GM21717 (cell line): Measurements from ENCODE around the gene CXCL9.
"Not testable (repeated sequence)": the region's sequence is repeated elsewhere in the genome, so short reads cannot be mapped to it uniquely, and the experiment has no call there.

Source experiments
- ATAC-seq: cut with Tn5 transposase; IDR thresholded peaks from one replicate; pipeline ENCODE4 v1.9.1; 2021; ENCODE audit warnings: mild to moderate bottlenecking, moderate library complexity; ENCODE audit not compliant: unreplicated experiment

CXCL9 gene

DNA sequence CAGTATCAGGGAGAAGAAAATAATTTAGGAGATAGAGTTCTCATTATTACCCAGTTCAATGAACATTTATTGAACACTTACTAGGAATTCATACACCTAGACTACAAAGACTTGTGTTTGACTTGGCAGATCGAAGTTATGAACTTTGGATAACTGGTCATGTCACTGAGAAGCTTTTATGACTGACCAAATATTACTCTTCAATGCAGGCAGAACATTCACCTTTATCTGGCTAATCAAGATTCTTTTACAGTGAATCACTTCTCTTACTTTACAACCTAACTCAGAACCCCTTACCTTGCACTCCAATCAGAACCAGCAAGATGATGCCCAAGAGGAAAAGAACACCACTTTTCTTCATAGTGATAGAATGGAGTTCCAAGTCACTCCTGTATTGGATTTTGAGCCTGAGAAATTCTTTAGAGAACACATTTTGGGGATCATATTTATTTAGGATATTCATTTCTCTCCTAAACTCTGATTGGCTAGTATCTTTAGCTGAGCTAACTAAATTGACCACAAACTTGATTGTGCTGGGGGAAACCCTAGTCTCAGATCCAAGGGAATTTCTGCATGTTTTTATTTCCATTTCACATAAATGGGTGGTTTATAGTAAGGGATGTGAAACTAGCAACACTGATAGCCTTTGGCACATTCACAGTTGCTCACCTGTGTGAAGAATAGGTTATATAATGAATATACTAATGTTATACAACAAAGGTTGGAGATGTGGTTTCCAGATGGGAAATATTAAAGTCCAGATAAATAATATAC is at the start of gene CXCL9:
Gene CXCL9 (minus strand): TSS at position 421 of the 774 bp plus-strand sequence. CDS start 60 bp downstream, at position 361.
- ATAC-seq, result no peak

DNA sequence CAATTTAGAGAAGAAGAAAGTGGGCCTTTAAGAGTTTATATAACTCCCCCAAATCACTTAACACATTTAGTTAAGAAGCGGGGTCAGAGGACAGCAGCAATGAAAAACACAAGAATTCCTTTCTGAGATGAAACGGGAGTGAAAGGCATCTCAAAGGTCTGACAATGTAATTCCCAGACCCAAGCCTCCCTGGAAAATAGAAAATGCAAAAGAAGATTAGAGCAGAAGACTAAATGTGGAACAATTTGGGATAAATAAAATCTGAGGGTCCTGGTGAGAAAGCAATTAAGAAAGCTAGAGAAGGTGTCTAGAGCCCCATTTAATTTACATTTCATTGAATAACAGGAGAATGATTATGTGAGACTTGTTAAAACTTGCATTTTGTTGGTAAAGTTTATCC is 48.1 kb upstream of the CXCL9 start:
- no peak for ATAC-seq

DNA sequence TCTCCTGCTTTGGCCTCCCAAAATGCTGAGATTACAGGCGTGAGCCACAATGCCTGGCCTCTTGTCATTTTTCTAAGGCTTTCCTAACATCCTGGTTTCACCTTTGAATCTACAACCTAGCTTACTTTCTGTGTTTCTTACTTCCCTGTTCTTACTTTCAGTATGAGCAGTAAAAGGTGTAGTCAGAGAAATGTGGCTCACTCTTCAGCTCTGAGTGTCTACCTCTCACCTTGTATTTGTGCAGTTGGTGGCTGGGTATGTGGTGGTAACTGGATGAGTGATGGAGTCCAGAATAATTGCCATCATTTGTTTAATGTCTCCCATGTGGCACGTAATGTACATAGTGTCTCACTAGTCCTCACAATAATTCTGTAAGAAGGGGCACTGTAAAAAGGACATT is 47.7 kb upstream of the CXCL9 start:
- peak; percentile 97 for ATAC-seq

DNA sequence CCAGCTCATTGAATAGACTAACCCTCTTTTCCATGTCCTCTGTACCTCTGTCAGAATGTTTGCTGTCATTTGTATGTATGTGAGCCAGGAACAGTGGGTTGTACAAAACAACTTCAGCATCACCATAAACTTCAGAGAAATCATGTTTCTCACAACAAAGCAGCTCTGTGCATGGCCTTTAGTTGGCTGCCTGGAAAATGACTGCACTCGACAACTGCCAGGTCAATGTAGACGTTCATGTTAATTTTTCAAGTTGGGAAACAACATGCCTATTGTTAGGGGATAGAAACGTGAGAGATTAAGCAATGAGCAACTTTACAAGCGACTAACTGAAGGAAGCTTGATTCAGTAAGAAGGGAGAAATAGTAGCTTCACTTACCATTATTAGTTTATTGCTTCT is 46.4 kb upstream of the CXCL9 start:
- ATAC-seq, result no peak

- ATAC-seq, result not testable (repeated sequence)
These were observed 43.3 kb upstream of the CXCL9 start for GRCh38 chr4:76050560-76051050.

GRCh38 chr4:76049860-76050416 is 42.6 kb upstream of the CXCL9 start:
- ATAC-seq, result not testable (repeated sequence)

DNA sequence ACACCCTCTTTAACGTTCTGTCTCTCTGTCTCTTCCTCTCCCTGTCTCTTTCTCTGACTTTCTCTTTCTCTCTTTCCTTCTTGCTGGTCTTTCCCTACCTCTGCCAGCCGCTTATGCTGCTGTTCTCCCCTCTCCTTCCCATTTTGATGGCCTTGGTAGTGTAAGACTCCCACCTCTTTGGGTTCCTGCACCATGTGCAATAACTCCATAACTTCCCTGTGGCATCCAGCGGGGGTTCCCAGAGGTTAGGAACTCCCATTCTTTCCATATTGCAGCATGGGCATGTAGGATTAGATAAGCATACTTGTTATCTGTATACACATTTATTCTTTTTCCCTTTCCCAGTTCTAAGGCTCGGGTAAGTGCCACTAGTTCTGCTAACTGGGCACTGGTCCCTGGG is 37.4 kb upstream of the CXCL9 start:
- ATAC-seq, result not testable (repeated sequence)

- ATAC-seq, result not testable (repeated sequence)
These were observed 36.0 kb upstream of the CXCL9 start for GRCh38 chr4:76043306-76043705.

GRCh38 chr4:76042241-76042998 is 35.1 kb upstream of the CXCL9 start:
- ATAC-seq, result not testable (repeated sequence)

GRCh38 chr4:76036855-76037254 is 29.5 kb upstream of the CXCL9 start:
- ATAC-seq, result no peak

- ATAC-seq, result no peak
These were observed 28.6 kb upstream of the CXCL9 start, which contains the start of gene CXCL11 for GRCh38 chr4:76035799-76036380. TSS of gene CXCL11 (minus strand) at chr4:76036070. CDS start at chr4:76035987, 83 bp downstream.

DNA sequence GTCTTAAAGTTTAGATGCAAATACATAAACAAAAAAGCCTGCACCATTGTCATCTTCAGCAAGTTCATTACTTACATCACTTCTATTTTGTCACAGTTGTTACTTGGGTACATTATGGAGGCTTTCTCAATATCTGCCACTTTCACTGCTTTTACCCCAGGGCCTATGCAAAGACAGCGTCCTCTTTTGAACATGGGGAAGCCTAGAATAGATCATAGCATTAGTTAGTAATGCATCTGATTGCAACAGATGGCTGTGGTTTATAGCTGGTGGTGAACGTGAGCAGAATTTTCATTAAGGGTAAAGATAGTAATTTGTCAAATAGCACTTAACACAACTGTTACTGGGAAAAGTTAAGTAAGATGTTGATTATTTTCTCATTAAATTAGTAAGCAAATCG is 27.8 kb upstream of the CXCL9 start:
- ATAC-seq, result no peak

GRCh38 chr4:76029300-76029699 is 22.0 kb upstream of the CXCL9 start:
- no peak for ATAC-seq

DNA sequence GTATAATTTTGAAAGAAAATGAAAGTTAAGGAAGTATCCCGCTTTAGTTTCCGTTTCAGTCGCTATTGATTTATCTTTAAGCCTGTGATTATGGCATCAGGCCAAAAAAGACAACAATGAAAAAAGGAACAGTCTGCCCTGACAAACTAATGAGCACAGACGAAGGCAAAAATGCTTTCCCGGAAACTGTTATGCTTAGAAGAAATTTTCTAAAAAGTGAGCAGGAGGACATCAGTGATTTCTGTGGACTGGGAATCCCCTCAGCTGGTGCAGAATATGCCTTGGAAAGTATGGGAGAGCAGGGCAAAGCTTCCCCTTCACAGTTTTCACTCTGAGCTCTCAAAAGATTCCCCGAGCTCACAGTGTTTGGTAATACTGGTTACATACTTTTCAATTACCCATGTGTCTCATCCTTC is 21.0 kb upstream of the CXCL9 start:
- no peak for ATAC-seq

DNA sequence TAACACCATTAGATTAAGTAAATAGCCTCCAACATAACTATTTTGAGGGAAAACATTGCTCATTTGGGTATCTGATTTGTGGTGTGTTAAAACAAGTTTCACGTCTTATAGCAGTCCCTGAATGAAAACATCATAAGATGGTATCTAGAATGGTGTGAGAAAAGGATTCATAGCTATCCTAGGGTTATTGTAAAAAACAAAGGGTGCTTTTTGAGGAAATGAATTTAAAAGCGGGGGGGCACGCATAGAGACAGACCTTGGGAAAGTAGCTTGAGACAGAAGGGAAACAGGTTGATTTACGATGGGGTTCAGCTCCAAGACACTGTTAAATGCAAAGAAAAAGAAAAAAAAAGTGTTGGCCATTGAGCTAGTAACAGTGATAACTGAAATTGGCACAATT is 16.8 kb upstream of the CXCL9 start:
- ATAC-seq, result no peak

DNA sequence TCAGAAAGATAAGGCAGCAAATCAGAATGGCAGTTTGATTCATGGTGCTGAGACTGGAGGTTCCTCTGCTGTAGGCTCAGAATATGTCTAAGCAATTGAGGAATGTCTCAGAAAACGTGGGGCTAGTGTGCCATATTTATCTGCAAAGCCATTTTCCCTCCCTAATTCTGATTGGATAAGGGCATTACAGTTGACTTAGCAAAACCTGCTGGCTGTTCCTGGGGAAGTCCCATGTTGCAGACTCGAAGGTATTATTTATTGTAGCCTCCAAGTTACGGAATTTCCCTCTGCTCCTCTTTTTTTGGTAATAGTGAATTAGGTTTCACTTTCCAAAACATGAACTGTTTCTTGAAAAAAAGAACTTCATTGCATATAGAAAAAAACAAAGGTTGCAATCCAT is 16.1 kb upstream of the CXCL9 start, which contains the start of gene CXCL10:
Gene CXCL10 (minus strand): TSS at position 109 of the 400 bp plus-strand sequence. CDS start 66 bp downstream, at position 43.
- no peak for ATAC-seq

- no peak for ATAC-seq
These were observed 15.4 kb upstream of the CXCL9 start for GRCh38 chr4:76022677-76023076.

DNA sequence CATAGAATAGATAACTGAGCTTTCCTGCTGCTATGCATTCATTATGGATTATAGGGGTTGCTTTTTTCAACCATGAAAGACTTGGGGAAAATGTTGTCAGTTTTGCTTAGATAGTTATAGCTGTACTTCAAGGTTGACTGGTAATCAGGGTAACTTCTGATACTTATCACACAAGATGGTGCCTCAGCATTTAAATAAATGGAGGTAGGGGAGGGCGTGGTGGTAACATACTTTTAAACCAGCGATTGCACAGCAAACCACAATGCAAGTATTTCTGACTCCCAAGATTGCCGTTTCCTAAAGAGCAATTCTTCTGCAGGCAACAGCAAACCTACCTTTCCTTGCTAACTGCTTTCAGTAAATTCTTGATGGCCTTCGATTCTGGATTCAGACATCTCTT is 14.7 kb upstream of the CXCL9 start:
- ATAC-seq, result no peak

DNA sequence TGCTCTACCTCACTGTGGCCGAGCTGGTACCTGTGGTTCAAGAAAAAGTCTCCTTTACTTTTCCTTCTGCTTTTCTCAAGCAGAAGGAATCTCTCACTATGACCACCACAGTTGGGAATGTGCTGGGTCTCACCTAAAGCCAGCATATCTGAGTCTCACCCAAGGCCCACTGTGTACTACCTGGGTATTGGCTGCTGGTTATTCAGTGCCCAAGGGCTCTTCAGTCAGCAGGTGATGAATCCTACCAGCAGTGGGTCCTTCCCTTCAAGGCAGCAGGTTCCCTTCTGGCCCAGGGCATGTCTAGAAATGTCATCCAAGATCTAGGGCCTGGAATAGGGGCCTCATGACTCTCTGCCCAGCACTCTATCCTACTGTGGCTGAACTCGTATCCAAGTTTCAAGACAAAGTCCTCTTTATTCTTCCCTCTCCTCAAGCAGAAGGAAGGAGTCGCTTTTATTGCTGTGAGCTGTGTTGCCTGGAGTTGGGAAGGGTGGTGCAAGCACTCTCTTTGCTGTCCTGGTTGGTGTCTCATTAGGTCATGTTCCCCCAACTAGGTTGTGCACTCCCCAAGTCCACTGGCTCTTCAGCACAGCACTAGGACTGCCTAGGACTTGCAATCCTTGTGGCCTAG is 9.9 kb upstream of the CXCL9 start:
- no peak for ATAC-seq

- ATAC-seq, result peak; percentile 77
These were observed 9.1 kb upstream of the CXCL9 start for GRCh38 chr4:76016393-76016792.

DNA sequence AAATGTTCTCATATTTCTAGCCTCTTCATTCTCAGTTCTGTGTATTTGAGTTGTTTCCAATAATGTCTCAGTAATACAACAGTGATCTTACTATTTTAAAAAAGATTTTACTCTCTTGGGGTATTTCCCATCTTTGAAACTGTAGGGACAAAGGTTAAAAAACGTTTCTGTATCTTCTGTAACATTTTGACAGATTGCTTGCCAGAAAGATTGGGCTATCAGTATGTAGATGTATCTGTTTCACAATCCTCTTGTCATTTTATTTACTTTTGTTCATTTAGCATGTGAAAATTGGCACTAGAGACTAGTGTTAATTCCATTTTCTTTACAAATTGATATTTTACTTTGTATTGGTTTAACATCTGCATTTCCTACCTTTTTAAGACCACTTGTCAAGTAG is 6.2 kb upstream of the CXCL9 start:
- no peak for ATAC-seq
